ENCODE data around the gene FYN.

The FYN gene

DNA sequence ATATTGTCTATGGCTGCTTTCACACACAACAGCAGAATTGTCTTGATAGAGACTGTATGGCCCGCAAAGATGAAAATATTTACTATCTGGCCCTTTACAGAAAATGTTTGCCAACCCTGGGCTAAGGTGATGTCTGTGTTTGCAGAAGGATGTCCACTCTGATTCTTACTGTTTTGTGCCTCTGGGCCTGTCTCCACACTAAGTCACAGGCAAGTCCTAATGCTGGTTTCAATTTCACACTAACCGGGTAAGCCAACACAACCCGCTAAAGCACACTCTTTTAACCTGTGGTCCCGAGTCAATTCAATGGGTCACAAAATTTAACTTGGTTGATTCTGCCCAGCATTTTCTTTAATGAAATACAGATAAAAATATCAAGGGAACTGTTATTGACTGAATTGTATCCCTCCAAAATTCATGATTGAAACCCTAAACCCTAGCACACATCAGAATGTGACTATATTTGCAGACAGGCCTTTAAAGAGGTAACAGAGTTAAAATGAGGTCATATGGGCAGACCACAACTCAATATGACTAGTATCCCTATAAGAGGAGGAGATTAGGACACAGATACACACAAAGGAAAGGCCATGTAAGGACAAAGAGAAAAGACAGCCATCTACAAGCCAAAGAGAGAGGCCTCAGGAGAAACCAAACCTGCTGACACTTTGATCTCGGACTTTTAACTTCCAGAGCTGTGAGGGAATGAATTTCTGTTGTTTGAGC, 78.4 kb downstream of the FYN start:
- Histone ChIP-seq H3K9ac (ENCODE audit: low read depth, low read length) (no peak overlapping the region), H3K4me2 (ENCODE audit: insufficient read depth, low read length) (no peak overlapping the region), H3K36me3 (ENCODE audit: insufficient read depth, low read length) (no peaks in the 10 kb centered on the region), H3K79me2 (ENCODE audit: insufficient read depth, low read length) (peaks cover 68% of the 10 kb centered on the region), H4K20me1 (ENCODE audit: insufficient read depth, low read length) (peaks cover 11% of the 10 kb centered on the region; the same call in 1 of the 2 replicates), H3K27ac (ENCODE audit: low read length) (no peak overlapping the region), H3K9me3 (ENCODE audit: insufficient read depth, low read length, severe bottlenecking) (no peaks in the 10 kb centered on the region), H2AFZ (ENCODE audit: low read depth, low read length) (no peak overlapping the region), H3K27me3 (ENCODE audit: insufficient read depth, low read length, poor library complexity) (no peaks in the 10 kb centered on the region), H3K4me1 (ENCODE audit: insufficient read depth, low read length) (no peaks in the 10 kb centered on the region), H3K4me3 (ENCODE audit: low read depth in 1 of 2, low read length in 2 of 2) (no peak overlapping the region)
- ATAC-seq (ENCODE audit: insufficient read depth, low read depth) (peak; percentile 32; the same call in 1 of the 3 replicates), DNase-seq (no peak)
- TF ChIP-seq, protein P1, sequence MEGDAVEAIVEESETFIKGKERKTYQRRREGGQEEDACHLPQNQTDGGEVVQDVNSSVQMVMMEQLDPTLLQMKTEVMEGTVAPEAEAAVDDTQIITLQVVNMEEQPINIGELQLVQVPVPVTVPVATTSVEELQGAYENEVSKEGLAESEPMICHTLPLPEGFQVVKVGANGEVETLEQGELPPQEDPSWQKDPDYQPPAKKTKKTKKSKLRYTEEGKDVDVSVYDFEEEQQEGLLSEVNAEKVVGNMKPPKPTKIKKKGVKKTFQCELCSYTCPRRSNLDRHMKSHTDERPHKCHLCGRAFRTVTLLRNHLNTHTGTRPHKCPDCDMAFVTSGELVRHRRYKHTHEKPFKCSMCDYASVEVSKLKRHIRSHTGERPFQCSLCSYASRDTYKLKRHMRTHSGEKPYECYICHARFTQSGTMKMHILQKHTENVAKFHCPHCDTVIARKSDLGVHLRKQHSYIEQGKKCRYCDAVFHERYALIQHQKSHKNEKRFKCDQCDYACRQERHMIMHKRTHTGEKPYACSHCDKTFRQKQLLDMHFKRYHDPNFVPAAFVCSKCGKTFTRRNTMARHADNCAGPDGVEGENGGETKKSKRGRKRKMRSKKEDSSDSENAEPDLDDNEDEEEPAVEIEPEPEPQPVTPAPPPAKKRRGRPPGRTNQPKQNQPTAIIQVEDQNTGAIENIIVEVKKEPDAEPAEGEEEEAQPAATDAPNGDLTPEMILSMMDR (IDR thresholded peaks at IDR 0.05; ENCODE audit: borderline replicate concordance, extremely low read depth, low read length, poor library complexity, severe bottlenecking): no peak
- no peak for TF ChIP-seq EZH2 (IDR thresholded peaks at IDR 0.05; ENCODE audit: borderline replicate concordance, low read depth, low read length, severe bottlenecking)

DNA sequence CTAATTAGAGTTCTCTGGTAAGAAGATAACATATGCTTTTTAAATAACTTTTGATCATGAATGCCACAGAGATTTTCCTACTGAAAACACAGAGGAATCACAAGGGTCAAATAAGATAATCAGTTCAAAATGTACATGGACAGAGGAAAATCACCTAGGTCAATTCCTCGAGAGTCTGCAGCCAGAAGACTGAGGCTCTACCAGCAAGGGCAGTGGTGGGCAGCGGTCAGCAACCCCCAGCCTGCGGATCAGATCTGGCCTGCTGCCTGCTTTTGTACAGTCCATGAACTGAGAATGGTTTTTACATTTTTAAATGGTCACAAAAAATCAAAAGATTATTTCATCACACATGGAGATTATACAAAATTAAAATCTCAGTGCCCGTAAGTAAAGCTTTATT, 79.0 kb downstream of the FYN start:
- H3K9ac ChIP-seq (ENCODE audit: low read depth, low read length): no peak overlapping the region
- H4K20me1 ChIP-seq (ENCODE audit: insufficient read depth, low read length): peaks cover 11% of the 10 kb centered on the region; the same call in 1 of the 2 replicates
- H3K4me2 ChIP-seq (ENCODE audit: insufficient read depth, low read length): no peak overlapping the region
- TF ChIP-seq, protein P1 (IDR thresholded peaks at IDR 0.05; ENCODE audit: borderline replicate concordance, extremely low read depth, low read length, poor library complexity, severe bottlenecking): no peak
- no peak for TF ChIP-seq EZH2 (IDR thresholded peaks at IDR 0.05; ENCODE audit: borderline replicate concordance, low read depth, low read length, severe bottlenecking)
- H3K79me2 ChIP-seq (ENCODE audit: insufficient read depth, low read length): peaks cover 70% of the 10 kb centered on the region
- ATAC-seq (ENCODE audit: insufficient read depth, low read depth) (no peak), DNase-seq (no peak)
- no peaks in the 10 kb centered on the region for H3K27me3 ChIP-seq (ENCODE audit: insufficient read depth, low read length, poor library complexity)
- H3K36me3 ChIP-seq (ENCODE audit: insufficient read depth, low read length): no peaks in the 10 kb centered on the region
- no peak overlapping the region for H2AFZ ChIP-seq (ENCODE audit: low read depth, low read length)
- H3K4me3 ChIP-seq (ENCODE audit: low read depth in 1 of 2, low read length in 2 of 2): no peak overlapping the region
- H3K27ac ChIP-seq (ENCODE audit: low read length): no peak overlapping the region
- no peaks in the 10 kb centered on the region for H3K9me3 ChIP-seq (ENCODE audit: insufficient read depth, low read length, severe bottlenecking)
- no peaks in the 10 kb centered on the region for H3K4me1 ChIP-seq (ENCODE audit: insufficient read depth, low read length)

DNA sequence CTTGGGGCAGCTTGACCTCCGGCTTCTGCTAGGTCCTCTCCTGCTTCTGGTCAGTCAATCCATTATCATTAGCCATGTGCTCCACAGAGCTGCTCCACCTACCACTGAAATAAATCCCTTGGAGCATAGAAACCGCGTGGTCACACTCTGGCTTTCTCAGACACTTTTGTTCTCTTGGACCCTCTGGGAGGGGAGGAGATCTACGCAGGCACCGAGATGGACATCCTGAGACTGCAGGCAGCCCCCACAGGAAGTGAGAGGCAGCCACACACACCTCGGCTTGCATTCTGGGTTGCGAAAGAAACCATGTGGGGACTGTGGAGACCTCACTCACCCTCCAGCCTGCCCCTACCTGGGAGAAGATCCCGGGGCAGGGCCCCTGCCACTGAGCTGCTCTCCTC, 79.5 kb downstream of the FYN start:
- H3K36me3 ChIP-seq (ENCODE audit: insufficient read depth, low read length): no peaks in the 10 kb centered on the region
- H3K4me3 ChIP-seq (ENCODE audit: low read depth in 1 of 2, low read length in 2 of 2): no peak overlapping the region
- peaks cover 74% of the 10 kb centered on the region for H3K79me2 ChIP-seq (ENCODE audit: insufficient read depth, low read length)
- peak; percentile 64; the same call in 2 of the 3 replicates for ATAC-seq (ENCODE audit: insufficient read depth, low read depth)
- no peak overlapping the region for H3K4me2 ChIP-seq (ENCODE audit: insufficient read depth, low read length)
- H3K4me1 ChIP-seq (ENCODE audit: insufficient read depth, low read length): no peaks in the 10 kb centered on the region
- no peak overlapping the region for H3K9ac ChIP-seq (ENCODE audit: low read depth, low read length)
- no peak for TF ChIP-seq EZH2 (IDR thresholded peaks at IDR 0.05; ENCODE audit: borderline replicate concordance, low read depth, low read length, severe bottlenecking)
- H3K27me3 ChIP-seq (ENCODE audit: insufficient read depth, low read length, poor library complexity): no peaks in the 10 kb centered on the region
- no peak overlapping the region for H2AFZ ChIP-seq (ENCODE audit: low read depth, low read length)
- no peak overlapping the region for H3K27ac ChIP-seq (ENCODE audit: low read length)
- H3K9me3 ChIP-seq (ENCODE audit: insufficient read depth, low read length, severe bottlenecking): no peaks in the 10 kb centered on the region
- H4K20me1 ChIP-seq (ENCODE audit: insufficient read depth, low read length): peaks cover 13% of the 10 kb centered on the region; the same call in 1 of the 2 replicates
- DNase-seq: no peak

DNA sequence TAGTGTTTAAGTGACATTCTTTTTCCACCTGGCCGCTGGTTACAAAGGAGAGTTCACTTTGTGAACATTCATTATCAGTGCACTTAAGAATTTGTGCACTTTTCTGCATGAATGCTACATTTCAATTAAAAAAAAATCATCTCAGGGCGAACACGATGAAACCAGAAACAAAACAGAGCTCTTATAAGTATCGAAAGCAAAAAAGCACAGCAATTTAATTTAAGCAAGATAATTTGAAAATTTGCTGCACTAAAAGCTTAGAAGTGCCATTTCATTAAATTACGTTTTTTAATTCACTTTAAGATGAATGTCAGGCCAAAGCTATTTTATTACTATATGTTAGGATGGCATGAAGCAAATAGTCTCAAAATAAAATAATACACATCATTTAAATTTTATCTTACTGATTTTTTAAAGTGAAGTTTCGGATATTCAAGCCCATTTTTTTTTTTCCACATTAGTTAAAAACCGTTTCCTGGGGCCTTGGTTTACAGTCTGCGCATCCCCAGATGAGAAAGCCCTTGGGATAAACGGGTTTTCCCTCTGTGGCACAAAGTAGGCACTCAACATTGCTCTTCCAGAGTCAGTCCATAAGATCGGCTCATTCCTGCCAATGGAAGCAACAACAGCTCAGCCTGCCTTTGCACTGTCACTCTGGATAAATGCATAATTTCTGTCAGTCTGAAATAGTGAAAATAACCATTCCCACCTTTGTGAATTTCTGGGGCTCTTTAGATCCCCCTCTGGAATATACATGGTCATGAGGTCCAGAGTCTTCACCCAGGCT, 80.1 kb downstream of the FYN start:
- no peaks in the 10 kb centered on the region for H3K27me3 ChIP-seq (ENCODE audit: insufficient read depth, low read length, poor library complexity)
- peaks cover 74% of the 10 kb centered on the region for H3K79me2 ChIP-seq (ENCODE audit: insufficient read depth, low read length)
- no peak overlapping the region for H2AFZ ChIP-seq (ENCODE audit: low read depth, low read length)
- H3K4me2 ChIP-seq (ENCODE audit: insufficient read depth, low read length): no peak overlapping the region
- H4K20me1 ChIP-seq (ENCODE audit: insufficient read depth, low read length): peaks cover 10% of the 10 kb centered on the region; the same call in 1 of the 2 replicates
- H3K36me3 ChIP-seq (ENCODE audit: insufficient read depth, low read length): no peaks in the 10 kb centered on the region
- no peak for ATAC-seq (ENCODE audit: insufficient read depth, low read depth)
- no peak overlapping the region for H3K4me3 ChIP-seq (ENCODE audit: low read depth in 1 of 2, low read length in 2 of 2)
- no peaks in the 10 kb centered on the region for H3K9me3 ChIP-seq (ENCODE audit: insufficient read depth, low read length, severe bottlenecking)
- no peak overlapping the region for H3K27ac ChIP-seq (ENCODE audit: low read length)
- no peaks in the 10 kb centered on the region for H3K4me1 ChIP-seq (ENCODE audit: insufficient read depth, low read length)
- no peak for DNase-seq
- no peak overlapping the region for H3K9ac ChIP-seq (ENCODE audit: low read depth, low read length)
- no peak for TF ChIP-seq EZH2 (IDR thresholded peaks at IDR 0.05; ENCODE audit: borderline replicate concordance, low read depth, low read length, severe bottlenecking)
- TF ChIP-seq, protein P1 (IDR thresholded peaks at IDR 0.05; ENCODE audit: borderline replicate concordance, extremely low read depth, low read length, poor library complexity, severe bottlenecking): no peak
